Measurements from ENCODE around the gene PGAP3.

DNA sequence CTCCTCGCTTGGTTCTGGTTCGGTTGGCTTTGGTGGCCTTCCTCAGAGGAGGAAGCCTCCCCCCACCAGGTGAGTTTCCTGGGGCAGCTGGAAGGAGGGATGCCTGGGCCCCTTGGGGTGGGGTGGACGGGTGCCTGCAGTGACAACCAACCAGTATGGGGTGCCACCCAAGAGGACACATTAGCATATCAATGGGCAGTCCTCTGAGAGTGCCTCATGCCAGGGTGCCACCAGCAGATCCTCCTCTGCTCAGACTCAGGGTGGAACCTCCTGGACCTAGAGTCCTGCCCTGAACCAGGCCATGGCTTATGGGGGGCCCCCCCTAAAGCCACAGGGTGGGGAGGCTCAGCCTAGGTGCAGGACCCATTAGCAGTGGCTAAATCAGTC, 58.4 kb downstream of the PGAP3 start:
- TF ChIP-seq, protein P1, sequence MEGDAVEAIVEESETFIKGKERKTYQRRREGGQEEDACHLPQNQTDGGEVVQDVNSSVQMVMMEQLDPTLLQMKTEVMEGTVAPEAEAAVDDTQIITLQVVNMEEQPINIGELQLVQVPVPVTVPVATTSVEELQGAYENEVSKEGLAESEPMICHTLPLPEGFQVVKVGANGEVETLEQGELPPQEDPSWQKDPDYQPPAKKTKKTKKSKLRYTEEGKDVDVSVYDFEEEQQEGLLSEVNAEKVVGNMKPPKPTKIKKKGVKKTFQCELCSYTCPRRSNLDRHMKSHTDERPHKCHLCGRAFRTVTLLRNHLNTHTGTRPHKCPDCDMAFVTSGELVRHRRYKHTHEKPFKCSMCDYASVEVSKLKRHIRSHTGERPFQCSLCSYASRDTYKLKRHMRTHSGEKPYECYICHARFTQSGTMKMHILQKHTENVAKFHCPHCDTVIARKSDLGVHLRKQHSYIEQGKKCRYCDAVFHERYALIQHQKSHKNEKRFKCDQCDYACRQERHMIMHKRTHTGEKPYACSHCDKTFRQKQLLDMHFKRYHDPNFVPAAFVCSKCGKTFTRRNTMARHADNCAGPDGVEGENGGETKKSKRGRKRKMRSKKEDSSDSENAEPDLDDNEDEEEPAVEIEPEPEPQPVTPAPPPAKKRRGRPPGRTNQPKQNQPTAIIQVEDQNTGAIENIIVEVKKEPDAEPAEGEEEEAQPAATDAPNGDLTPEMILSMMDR (IDR thresholded peaks at IDR 0.05; ENCODE audit: low read length) = no peak
- TF ChIP-seq EZH2phosphoT487 (IDR thresholded peaks at IDR 0.05; ENCODE audit: low read length) = no peak

Measured in MM.1S (cell line).